ENCODE measurements around the gene MAG. TPM values are rescaled to one million over a fixed set of nuclear protein-coding genes. Genes with fewer than 3 reads are reported as not detected.

The MAG gene
- total and polyA plus RNA-seq, 2 of the 8 experiments (the other 6 are each of a cell fraction or from before 2014, with no cell fraction given), result 0.20 to 1.3 TPM

DNA sequence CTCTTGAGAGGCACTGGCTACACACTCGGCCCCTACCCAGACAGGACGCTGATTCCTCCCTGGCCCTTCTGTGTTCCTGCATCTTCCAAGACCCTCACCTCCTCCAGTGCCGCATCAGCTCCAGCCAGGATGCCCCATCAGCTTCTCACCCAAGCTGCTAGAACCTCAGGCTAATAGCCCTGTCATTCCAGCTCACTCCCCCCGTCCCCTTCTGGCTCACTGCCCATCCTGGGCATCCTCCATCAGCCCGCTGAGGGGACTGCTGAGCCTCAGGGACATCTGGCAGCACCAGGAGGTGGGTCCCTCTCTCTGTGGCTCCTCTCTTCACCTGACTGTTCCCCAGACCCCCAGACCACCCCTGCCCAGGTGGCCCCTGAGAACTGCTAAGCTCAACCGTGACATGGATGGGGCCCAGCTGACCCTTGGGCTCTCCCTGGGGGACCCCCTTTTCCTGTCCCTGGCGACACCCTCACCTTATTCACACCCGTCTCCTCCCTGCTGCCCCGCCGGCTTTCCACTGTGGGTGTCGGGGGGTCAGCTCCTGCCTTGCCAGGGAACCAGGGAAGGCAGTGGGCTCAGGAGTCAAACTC is 71.1 kb downstream of the MAG start:
- no peaks in the 10 kb centered on the region for H3K23me2 ChIP-seq (ENCODE audit: low read depth, low read length)
- ChIA-PET CTCF (ENCODE audit: partially characterized antibody) (interaction anchor here (0.6 kb wide), 1 partner anchor 318 kb away, joined by 3 read pairs; no protein-coding TSS in a partner anchor), POLR2A (ENCODE audit: partially characterized antibody) (no interaction called here)
- 89% methylated on average over 3 of the region's 11 CpGs; no CpG with 5 or more reads in 1 of the 2 experiments for WGBS, 2 experiments (ENCODE audit: extremely low coverage in 1 of 2, insufficient coverage in 1 of 2, insufficient read length in 1 of 2, insufficient replicate concordance in 2 of 2, low coverage in 1 of 2, low lambda C conversion rate in 2 of 2, missing lambda C conversion rate in 1 of 2)
- H3K79me1 ChIP-seq (ENCODE audit: low read depth, low read length), result no peaks in the 10 kb centered on the region
- no peak overlapping the region for H2BK20ac ChIP-seq (ENCODE audit: low read length)
- no peak overlapping the region for H4K5ac ChIP-seq (ENCODE audit: insufficient read length, low read depth, low read length)
- H3K27me3 ChIP-seq (replicated peaks in 1 of 4; ENCODE audit: control insufficient read depth in 3 of 4, extremely low read depth in 1 of 4, insufficient read depth in 3 of 4, low read length in 3 of 4), result no peaks in the 10 kb centered on the region
- H3K4me3 ChIP-seq (ENCODE audit: extremely low read depth in 1 of 4, insufficient read depth in 2 of 4, low read depth in 3 of 4, low read length in 4 of 4), result no peak overlapping the region
- no peak overlapping the region for H3K23ac ChIP-seq (ENCODE audit: insufficient read length)
- H2BK12ac ChIP-seq (ENCODE audit: low read depth, low read length), result no peak overlapping the region
- H4K20me1 ChIP-seq (replicated peaks in 1 of 2; ENCODE audit: control insufficient read depth in 1 of 2, insufficient read depth in 2 of 2, low read length in 2 of 2), result no peaks in the 10 kb centered on the region
- FAIRE-seq (no peak), DNase-seq (ENCODE audit: low read depth in 1 of 2, low spot score in 2 of 2) (no peak)
- H2BK120ac ChIP-seq (replicated peaks; ENCODE audit: low read depth, low read length), result no peak overlapping the region
- H3K9me3 ChIP-seq (ENCODE audit: insufficient read depth in 2 of 2, low read depth in 1 of 2, low read length in 1 of 2), result no peaks in the 10 kb centered on the region
- H3K4me1 ChIP-seq (replicated peaks in 1 of 4; ENCODE audit: control insufficient read depth in 3 of 4, insufficient read depth in 4 of 4, low read length in 3 of 4), result no peaks in the 10 kb centered on the region
- no peak overlapping the region for H2AK5ac ChIP-seq (ENCODE audit: low read depth, low read length)
- H3K56ac ChIP-seq (replicated peaks; ENCODE audit: insufficient read length, low read depth, low read length), result no peak overlapping the region
- no peak overlapping the region for H2BK5ac ChIP-seq (ENCODE audit: low read depth, low read length)
- no peak overlapping the region for H2BK15ac ChIP-seq (ENCODE audit: low read length)
- no peak overlapping the region for H2AFZ ChIP-seq (ENCODE audit: low read length)
- no peaks in the 10 kb centered on the region for H3K36me3 ChIP-seq (ENCODE audit: control insufficient read depth in 2 of 4, insufficient read depth in 4 of 4, low read length in 3 of 4)
- H4K8ac ChIP-seq (ENCODE audit: extremely low read depth, insufficient read depth, low read length), result no peak overlapping the region
- H4K91ac ChIP-seq (replicated peaks; ENCODE audit: insufficient read length, low read length), result no peak overlapping the region
- H3K4me2 ChIP-seq (ENCODE audit: insufficient read depth in 1 of 2, low read depth in 2 of 2, low read length in 2 of 2), result no peak overlapping the region
- H3K79me2 ChIP-seq (ENCODE audit: control insufficient read depth in 1 of 2, insufficient read depth in 2 of 2, low read length in 2 of 2), result no peaks in the 10 kb centered on the region
- H3K9ac ChIP-seq (replicated peaks in 1 of 4; ENCODE audit: extremely low read depth in 1 of 4, low read depth in 3 of 4, low read length in 3 of 4), result no peak overlapping the region
- H3K18ac ChIP-seq (ENCODE audit: extremely low read depth, low read length), result no peak overlapping the region
- H3K4ac ChIP-seq (replicated peaks; ENCODE audit: insufficient read length, low read depth, low read length), result no peak overlapping the region
- no peak overlapping the region for H3K27ac ChIP-seq (ENCODE audit: low read depth, low read length)
- H3K14ac ChIP-seq (ENCODE audit: insufficient read length), result no peak overlapping the region
- no peak for TF ChIP-seq CEBPB (IDR thresholded peaks at IDR 0.05; ENCODE audit: low read depth, low read length)
- TF ChIP-seq ZNF274 (IDR thresholded peaks at IDR 0.05; ENCODE audit: borderline replicate concordance, extremely low read depth, low read length), result no peak
- no peak for TF ChIP-seq MAFK (IDR thresholded peaks at IDR 0.05; ENCODE audit: low read depth, low read length)
- no peak for TF ChIP-seq SP2 (IDR thresholded peaks at IDR 0.05; ENCODE audit: low read length)
- TF ChIP-seq JUN (IDR thresholded peaks at IDR 0.05; ENCODE audit: low read depth, low read length), result no peak

Measured in H1 (cell line).